ENCODE measurements around the gene ARID1B.
A peak's percentile ranks its signal among the peaks of the same experiment; 100 is the strongest.

ARID1B gene

DNA sequence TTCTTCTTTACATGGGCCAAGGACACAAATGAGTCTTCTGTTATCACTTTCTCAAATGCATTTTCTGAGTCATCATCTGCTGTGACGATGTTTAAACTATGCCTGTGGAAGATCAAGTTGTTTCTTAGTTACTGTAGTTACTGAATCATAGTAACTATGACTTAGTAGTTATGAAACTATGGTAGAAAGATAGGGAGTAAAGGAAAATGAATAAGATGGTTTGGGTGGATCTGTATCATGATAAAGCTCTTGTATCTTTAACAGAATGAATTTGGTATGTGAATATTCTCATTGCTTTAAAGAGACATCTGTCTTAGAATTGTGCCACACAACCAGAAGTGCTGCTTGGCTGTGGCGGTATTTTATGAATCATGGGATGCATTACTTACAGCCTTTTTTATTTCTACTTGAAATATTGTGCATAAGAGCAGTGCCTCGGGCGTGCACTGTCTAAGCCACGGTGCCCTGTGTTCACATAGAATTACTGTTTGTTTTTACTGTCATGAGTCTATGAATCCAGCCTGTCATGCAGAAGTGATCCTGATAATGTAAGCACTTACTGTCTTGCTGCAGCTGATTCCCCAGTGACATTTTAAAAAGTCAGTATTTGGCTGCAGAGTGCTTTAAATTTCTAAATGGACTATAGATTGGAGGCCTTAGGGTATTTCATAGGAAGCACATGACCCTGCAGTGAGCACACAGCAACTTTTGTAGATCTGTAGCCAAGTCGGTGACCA lies 330.9 kb downstream of the ARID1B start:
- peak; percentile 44 for DNase-seq (ENCODE audit: insufficient read length, low spot score)
- no peak for FAIRE-seq

DNA sequence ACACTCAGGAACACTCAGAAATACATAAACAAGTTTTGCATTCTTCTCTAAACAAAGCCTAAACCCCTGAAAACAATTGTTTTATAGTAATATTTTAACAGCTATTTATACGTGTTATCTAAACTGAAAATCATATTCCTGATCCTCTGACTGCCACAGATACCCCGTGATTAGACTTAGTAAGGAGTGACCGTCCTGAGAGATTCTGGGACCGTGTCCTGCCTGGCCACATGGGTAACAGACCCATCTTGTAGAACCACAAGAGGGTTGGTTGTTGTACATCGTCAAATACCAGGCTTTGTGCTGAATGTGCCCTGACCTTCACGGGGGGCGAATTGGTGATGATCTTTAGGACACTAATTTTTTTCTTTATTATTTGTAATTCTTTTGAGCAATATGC lies 331.7 kb downstream of the ARID1B start:
- FAIRE-seq, result no peak
- DNase-seq (ENCODE audit: insufficient read length, low spot score), result no peak

GRCh38 chr6:157110607-157111006 lies 333.4 kb downstream of the ARID1B start:
- no peak for FAIRE-seq
- no peak for DNase-seq (ENCODE audit: insufficient read length, low spot score)

GRCh38 chr6:157113389-157113788 lies 336.2 kb downstream of the ARID1B start:
- FAIRE-seq (no peak), DNase-seq (ENCODE audit: insufficient read length, low spot score) (no peak)

DNA sequence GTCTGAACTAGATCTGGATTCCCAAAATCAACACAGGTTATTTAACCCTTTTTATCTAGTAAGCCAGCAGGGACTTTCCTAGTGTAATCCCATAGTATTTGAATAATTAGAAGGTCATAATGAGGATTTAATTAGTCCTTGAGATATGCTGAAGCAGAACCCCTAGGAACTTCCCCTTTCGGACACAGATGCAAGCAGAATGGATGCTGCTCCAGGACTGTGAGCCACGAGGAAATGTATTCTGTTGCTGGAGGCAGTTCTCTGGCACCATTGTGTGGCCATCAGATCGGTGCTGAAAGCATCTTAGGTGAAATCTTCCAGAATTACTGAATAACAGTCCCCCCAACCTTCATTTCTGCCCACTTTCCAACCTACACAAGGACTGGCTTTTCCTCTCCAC lies 339.2 kb downstream of the ARID1B start:
- FAIRE-seq (no peak), DNase-seq (ENCODE audit: insufficient read length, low spot score) (no peak)

DNA sequence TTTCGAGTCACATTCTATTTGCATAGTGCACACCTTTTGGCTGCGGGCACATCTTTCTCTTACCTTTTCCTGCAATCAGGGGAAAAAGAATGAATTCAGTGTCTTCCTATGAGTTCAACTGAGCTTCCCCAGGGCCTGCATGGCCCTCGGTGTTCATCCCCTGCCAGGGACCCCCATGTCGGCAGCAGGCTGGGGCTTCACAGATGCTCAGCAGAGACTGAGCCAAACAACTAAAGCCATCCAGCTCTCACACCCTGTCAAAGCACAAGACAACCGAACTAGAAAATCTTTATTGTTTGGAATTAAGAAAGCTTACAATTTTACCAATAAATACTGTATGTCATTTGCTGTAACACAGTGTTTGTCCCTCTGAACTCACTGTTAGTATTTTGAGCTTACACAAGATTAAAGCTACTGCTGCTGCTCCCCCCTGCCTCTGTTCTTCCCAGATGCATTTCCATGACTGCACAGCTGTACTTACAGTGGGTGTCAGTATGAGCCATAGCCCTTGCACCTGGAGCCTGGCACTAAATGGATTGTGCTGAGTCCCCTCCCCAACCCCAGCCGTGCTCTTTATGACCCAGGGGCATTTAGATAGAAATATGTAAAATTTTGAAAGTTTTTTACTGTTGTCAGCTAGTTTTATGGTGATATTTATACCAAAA lies 340.4 kb downstream of the ARID1B start:
- FAIRE-seq (no peak), DNase-seq (ENCODE audit: insufficient read length, low spot score) (no peak)

DNA sequence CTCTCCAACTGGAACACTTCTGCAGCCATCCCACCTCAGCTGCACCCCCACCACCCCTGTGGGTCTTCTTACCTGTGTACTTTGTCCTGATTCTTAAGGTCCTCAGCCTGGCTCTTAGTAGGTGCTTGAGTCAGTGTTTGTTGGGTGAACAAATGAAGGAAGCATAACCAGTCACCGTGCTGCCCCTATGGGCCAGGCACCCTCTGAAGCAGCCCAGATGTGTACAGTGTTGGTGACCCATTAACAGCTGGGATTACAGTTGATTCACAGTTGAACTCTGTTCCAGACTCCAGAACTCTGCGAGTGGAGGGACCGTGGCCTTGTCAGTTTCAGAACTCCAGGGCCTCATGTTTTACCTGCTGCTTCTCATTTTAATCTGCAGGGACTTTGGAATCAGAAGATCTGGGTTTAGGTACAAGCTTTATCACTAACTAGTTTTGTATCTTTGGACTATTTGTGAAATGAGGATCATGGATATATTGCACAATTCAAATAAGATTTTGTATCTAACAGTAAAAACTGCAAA lies 342.4 kb downstream of the ARID1B start:
- DNase-seq (ENCODE audit: insufficient read length, low spot score) (no peak), FAIRE-seq (no peak)

- DNase-seq (ENCODE audit: insufficient read length, low spot score), result no peak
- FAIRE-seq, result no peak
These were observed 343.5 kb downstream of the ARID1B start for GRCh38 chr6:157120534-157121232.

GRCh38 chr6:157121897-157122296 lies 344.7 kb downstream of the ARID1B start:
- FAIRE-seq, result no peak
- DNase-seq (ENCODE audit: insufficient read length, low spot score), result no peak

GRCh38 chr6:157123234-157123633 lies 346.1 kb downstream of the ARID1B start:
- no peak for DNase-seq (ENCODE audit: insufficient read length, low spot score)
- no peak for FAIRE-seq

GRCh38 chr6:157124485-157125254 lies 347.5 kb downstream of the ARID1B start:
- FAIRE-seq (no peak), DNase-seq (ENCODE audit: insufficient read length, low spot score) (no peak)

- no peak for DNase-seq (ENCODE audit: insufficient read length, low spot score)
- FAIRE-seq, result no peak
These were observed 348.4 kb downstream of the ARID1B start for GRCh38 chr6:157125531-157125930.

DNA sequence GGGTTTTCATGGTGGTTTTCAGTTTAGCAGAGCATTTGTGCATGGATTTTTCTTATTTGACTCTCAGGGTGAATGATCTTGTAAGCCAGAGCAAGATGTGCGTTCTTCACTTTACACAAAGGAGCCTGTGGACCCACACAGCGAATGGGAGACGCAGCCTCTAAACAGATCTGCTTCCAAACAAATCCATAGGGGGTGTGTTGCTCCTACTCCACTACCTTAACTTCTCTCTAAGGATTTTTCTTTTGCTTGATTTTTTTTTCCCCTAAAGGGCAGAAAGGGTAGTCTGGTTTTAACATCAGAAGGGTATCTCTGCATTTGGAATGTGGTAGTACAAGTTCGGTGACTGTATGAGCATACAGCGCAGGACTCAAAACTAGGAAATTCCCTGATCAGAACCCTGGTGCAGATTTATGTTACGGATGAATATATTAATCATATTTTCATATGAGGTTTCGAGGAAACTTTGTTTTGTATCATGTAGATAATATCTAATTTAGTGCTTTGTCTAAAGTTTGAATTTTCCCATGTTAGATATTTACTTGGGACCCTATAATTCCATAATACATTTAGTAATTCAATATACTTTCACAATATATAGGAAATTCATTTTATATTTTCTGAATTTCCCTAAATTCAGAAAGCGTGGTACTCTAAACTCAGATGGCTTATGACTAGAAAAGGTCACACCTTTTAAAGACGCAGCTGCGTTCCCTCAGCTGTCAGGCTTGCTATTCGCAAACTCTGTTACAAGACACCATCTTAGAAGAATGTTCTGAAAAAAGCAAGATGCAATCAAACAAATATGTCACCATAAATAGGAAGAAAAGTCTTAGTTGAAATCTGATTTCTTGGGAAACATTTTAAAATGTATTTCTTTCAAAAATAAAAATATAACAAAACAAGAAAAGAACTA lies 349.3 kb downstream of the ARID1B start:
- FAIRE-seq, result no peak

GRCh38 chr6:157128235-157128775 lies 351.1 kb downstream of the ARID1B start:
- no peak for FAIRE-seq
- DNase-seq (ENCODE audit: insufficient read length, low spot score), result no peak

More for the DNA sequence above, 349.3 kb downstream of the ARID1B start:
- no peak for DNase-seq (ENCODE audit: insufficient read length, low spot score)

GRCh38 chr6:157131250-157131649 lies 354.1 kb downstream of the ARID1B start:
- DNase-seq (ENCODE audit: insufficient read length, low spot score) (no peak), FAIRE-seq (no peak)

DNA sequence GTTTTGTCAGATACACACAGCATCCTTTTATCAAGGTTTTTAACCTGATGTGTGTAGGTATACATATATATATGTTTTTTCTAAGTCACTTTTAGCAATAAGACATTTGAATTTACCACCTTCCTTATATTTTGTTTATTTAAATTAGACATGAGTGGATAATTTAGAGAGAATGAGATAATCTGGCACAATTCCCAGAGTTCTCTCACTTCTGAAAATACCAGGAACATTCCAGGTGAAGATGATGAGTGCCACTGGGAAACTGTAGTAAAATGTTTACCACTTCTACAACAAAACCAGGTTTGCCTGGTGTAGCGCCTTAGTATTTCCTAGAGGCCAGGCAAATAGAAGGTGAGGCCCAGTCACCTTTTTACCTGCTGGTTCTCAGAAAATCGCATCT lies 356.7 kb downstream of the ARID1B start:
- FAIRE-seq (no peak), DNase-seq (ENCODE audit: insufficient read length, low spot score) (no peak)

DNA sequence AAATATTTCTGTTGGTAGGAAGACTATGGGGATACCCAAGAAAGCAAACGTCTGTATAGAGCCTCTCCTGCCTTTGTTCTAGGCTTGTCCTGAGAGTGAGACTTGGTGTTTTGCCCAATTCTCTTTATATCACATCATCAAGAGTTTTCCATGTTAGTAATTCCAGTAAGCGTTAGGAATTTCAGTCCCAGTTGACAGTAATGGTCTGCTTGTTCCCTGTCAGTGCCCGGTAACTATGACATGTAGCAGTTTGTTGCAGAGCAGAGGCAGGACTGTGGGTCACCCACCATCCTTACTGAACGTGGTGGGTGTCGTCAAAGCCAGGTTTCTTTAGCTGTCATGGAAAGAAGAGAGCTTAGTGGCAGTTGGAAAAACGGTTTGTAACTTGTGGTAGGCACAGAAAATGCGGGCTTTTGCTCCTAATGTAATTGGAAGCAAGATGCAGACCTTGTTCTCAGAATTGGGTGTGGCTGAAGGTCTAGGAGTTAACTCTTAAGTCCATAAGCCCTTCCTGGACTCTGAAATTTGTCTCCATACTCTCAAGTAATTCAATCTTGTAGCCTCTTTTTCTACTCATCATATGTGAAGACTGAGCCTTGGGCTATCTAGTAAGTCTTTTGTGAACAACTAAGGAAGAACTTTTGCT lies 357.3 kb downstream of the ARID1B start:
- DNase-seq (ENCODE audit: insufficient read length, low spot score) (no peak), FAIRE-seq (no peak)

GRCh38 chr6:157135691-157136090 lies 358.5 kb downstream of the ARID1B start:
- FAIRE-seq (no peak), DNase-seq (ENCODE audit: insufficient read length, low spot score) (no peak)

DNA sequence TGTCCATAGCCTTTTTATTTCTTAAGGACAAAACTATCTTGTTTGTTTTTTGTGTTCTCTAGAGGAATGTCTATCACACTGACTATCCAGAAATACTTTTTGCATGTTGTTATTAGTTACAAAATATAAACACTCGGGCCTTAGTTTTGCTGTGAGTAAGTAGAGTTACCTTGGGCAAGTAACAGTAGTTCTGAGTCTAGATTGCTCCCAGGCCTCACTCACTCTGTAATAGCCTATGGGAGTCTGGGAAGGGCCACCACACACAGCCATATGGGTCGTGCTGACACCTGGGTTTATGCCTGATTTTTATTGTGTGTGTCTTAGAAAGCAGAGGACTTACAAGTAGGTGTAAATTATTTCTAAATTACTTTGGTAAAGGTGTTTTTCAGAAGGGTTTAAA lies 360.3 kb downstream of the ARID1B start:
- no peak for FAIRE-seq
- DNase-seq (ENCODE audit: insufficient read length, low spot score), result no peak
